ENCODE results near the gene SLC22A15.

The SLC22A15 gene

GRCh38 chr1:116110567-116111523, 134.5 kb downstream of the SLC22A15 start, which contains the start of gene MAB21L3:
Gene MAB21L3 (plus strand): TSS chr1:116111399. CDS start chr1:116112616, 1,217 bp downstream.
- TF ChIP-seq CTCF (IDR thresholded peaks at IDR 0.05; ENCODE audit: low read depth, low read length, missing control alignments): no peak
- H3K4me3 ChIP-seq (ENCODE audit: low read depth, low read length): no peak within 1 kb of the TSS
- no peak for DNase-seq (ENCODE audit: low read depth)

- no peak for DNase-seq (ENCODE audit: low read depth)
- H3K4me3 ChIP-seq (ENCODE audit: low read depth, low read length): no peak overlapping the region
These were observed 135.3 kb downstream of the SLC22A15 start for GRCh38 chr1:116111524-116112021.

GRCh38 chr1:116112388-116113140, 136.3 kb downstream of the SLC22A15 start:
- H3K4me3 ChIP-seq (ENCODE audit: low read depth, low read length): no peak overlapping the region
- TF ChIP-seq CTCF (IDR thresholded peaks at IDR 0.05; ENCODE audit: low read depth, low read length, missing control alignments): no peak
- no peak for DNase-seq (ENCODE audit: low read depth)

More at GRCh38 chr1:116111524-116112021, 135.3 kb downstream of the SLC22A15 start:
- no peak for TF ChIP-seq CTCF (IDR thresholded peaks at IDR 0.05; ENCODE audit: low read depth, low read length, missing control alignments)

- no peak for DNase-seq (ENCODE audit: low read depth)
These were observed 137.3 kb downstream of the SLC22A15 start for GRCh38 chr1:116113615-116114014.

GRCh38 chr1:116115476-116116439, 139.4 kb downstream of the SLC22A15 start:
- no peak for TF ChIP-seq CTCF (IDR thresholded peaks at IDR 0.05; ENCODE audit: low read depth, low read length, missing control alignments)
- no peak overlapping the region for H3K4me3 ChIP-seq (ENCODE audit: low read depth, low read length)
- no peak for DNase-seq (ENCODE audit: low read depth)

More at GRCh38 chr1:116113615-116114014, 137.3 kb downstream of the SLC22A15 start:
- no peak overlapping the region for H3K4me3 ChIP-seq (ENCODE audit: low read depth, low read length)
- no peak for TF ChIP-seq CTCF (IDR thresholded peaks at IDR 0.05; ENCODE audit: low read depth, low read length, missing control alignments)

- TF ChIP-seq CTCF (IDR thresholded peaks at IDR 0.05; ENCODE audit: low read depth, low read length, missing control alignments): no peak
- H3K4me3 ChIP-seq (ENCODE audit: low read depth, low read length): no peak overlapping the region
- DNase-seq (ENCODE audit: low read depth): no peak
These were observed 142.2 kb downstream of the SLC22A15 start for GRCh38 chr1:116118471-116118870.

Data from GM12864 (cell line).